Astrocyte (in vitro differentiated cells and primary cell): Measurements from ENCODE around the gene ELMO1.

ENCODE experiments used
- CTCF ChIP-seq: IDR thresholded peaks from 2 replicates; pipeline ENCODE4 v1.5.1; 2011; ENCODE audit warnings: low read depth, mild to moderate bottlenecking, inconsistent platforms, low read length, moderate library complexity; ENCODE audit not compliant: insufficient read depth
- EZH2 ChIP-seq: IDR thresholded peaks from 2 replicates; pipeline ENCODE4 v1.6.1; 2012; ENCODE audit warnings: mild to moderate bottlenecking, low read length, inconsistent platforms; ENCODE audit not compliant: insufficient read depth

- TF ChIP-seq CTCF (peak; percentile 88), EZH2 (no peak)
These were observed 461.5 kb downstream of the ELMO1 start for GRCh38 chr7:36986948-36987724.
